Caco-2 (cell line): Measurements from ENCODE around the gene OTOGL. TPM values are rescaled to one million over a fixed set of nuclear protein-coding genes. Genes with fewer than 3 reads are reported as not detected.

Experiments used
- BruUV-seq: library from RNA; stranded (reverse); fragments of 400-500 nt; replicated peaks from 2 replicates; lab custom pipeline; 2021; lab: Mats Ljungman, UMichigan
- CTCF ChIA-PET: fragments of 300-600 bp; sonication (Branson Sonifier 250); formaldehyde crosslinking; loops from one replicate; lab custom pipeline; 2022; ENCODE audit warnings: antibody characterized with exemption; lab: Charles Lee
- POLR2A ChIA-PET: fragments of 300-600 bp; sonication (Branson Sonifier 250); formaldehyde crosslinking; loops from one replicate; lab custom pipeline; 2022; ENCODE audit warnings: antibody characterized with exemption; lab: Charles Lee
- DNase-seq, 2 experiments: peaks; one replicate each; pipeline versions ENCODE4 v3.0.0 to v3.0.0-alpha.2; 2020 to 2022
- H3K27me3 ChIP-seq: replicated peaks from 2 replicates; pipeline ENCODE4 v1.6.0; 2011; ENCODE audit warnings: low read length; ENCODE audit not compliant: control insufficient read depth, insufficient read depth
- H3K36me3 ChIP-seq: 2 replicates; pipeline ENCODE4 v1.5.1; 2011; ENCODE audit warnings: low read length; ENCODE audit not compliant: control insufficient read depth, insufficient read depth
- H3K4me1 ChIP-seq: fragments of 250-450 bp; sonication (Bioruptor Pico); 2 replicates; pipeline ENCODE4 v1.5.1; 2020; ENCODE audit warnings: mild to moderate bottlenecking
- H3K4me3 ChIP-seq: 2 replicates; pipeline ENCODE4 v1.5.1; 2011; ENCODE audit warnings: low read depth, mild to moderate bottlenecking, control low read depth, low read length
- H3K9me3 ChIP-seq: fragments of 250-450 bp; sonication (Bioruptor Pico); 2 replicates; pipeline ENCODE4 v1.5.1; 2020; ENCODE audit warnings: mild to moderate bottlenecking, moderate library complexity
- H3K27ac Mint-ChIP-seq: one replicate; pipeline ENCODE4 v1.8.0; 2022; ENCODE audit warnings: mixed read lengths; ENCODE audit not compliant: unreplicated experiment
- H3K27me3 Mint-ChIP-seq: one replicate; pipeline ENCODE4 v1.8.0; 2022; ENCODE audit warnings: mixed read lengths; ENCODE audit not compliant: insufficient read depth, unreplicated experiment
- H3K36me3 Mint-ChIP-seq: one replicate; pipeline ENCODE4 v1.8.0; 2022; ENCODE audit warnings: mild to moderate bottlenecking, mixed read lengths; ENCODE audit not compliant: insufficient read depth, unreplicated experiment
- H3K4me1 Mint-ChIP-seq: one replicate; pipeline ENCODE4 v1.8.0; 2022; ENCODE audit warnings: low read depth, mixed read lengths; ENCODE audit not compliant: unreplicated experiment
- H3K4me3 Mint-ChIP-seq: one replicate; pipeline ENCODE4 v1.8.0; 2022; ENCODE audit warnings: mild to moderate bottlenecking, moderate library complexity, mixed read lengths; ENCODE audit not compliant: unreplicated experiment
- H3K9me3 Mint-ChIP-seq: one replicate; pipeline ENCODE4 v1.8.0; 2022; ENCODE audit warnings: mixed read lengths; ENCODE audit not compliant: unreplicated experiment
- CTCF ChIP-seq, 2 experiments: fragments of 200-600 bp in 1 of 2; IDR thresholded peaks; 1 replicate in 1 of 2; 2 replicates in 1 of 2; pipeline versions ENCODE4 v1.5.1 to v1.8.0; 2011 to 2022; ENCODE audit warnings: antibody characterized with exemption in 1 of 2, control low read depth in 1 of 2, inconsistent platforms in 1 of 2, low read depth in 1 of 2, low read length in 1 of 2, mild to moderate bottlenecking in 1 of 2, moderate library complexity in 1 of 2; ENCODE audit not compliant: insufficient read depth in 1 of 2, severe bottlenecking in 1 of 2, unreplicated experiment in 1 of 2
- intact Hi-C: fragments of 100-400 bp; cut with micrococcal nuclease; formaldehyde crosslinking; loops from one replicate; pipeline ENCODE4 v1.10.0; 2022; ENCODE audit not compliant: unreplicated experiment
- total RNA-seq: library from RNA; stranded (reverse); gene quantifications from 2 replicates; pipeline ENCODE4 v1.2.3, GENCODE V29; 2022

OTOGL gene
- total RNA-seq, 1 experiment from 2014 or later = 0.39 TPM

- peaks cover 13% of the 10 kb centered on the region for H3K27me3 Mint-ChIP-seq
- Histone ChIP-seq H3K36me3 (no peaks in the 10 kb centered on the region), H3K9me3 (no peaks in the 10 kb centered on the region), H3K4me3 (no peak overlapping the region), H3K4me1 (no peaks in the 10 kb centered on the region), H3K27me3 (no peaks in the 10 kb centered on the region)
- H3K4me3 Mint-ChIP-seq = no peak overlapping the region
- no peak for DNase-seq
- no peaks in the 10 kb centered on the region for H3K9me3 Mint-ChIP-seq
- BruUV-seq = no TSS peak
- no peak for TF ChIP-seq CTCF (IDR thresholded peaks at IDR 0.05; ENCODE audit: insufficient read depth in 1 of 2, low read depth in 1 of 2, low read length in 1 of 2, severe bottlenecking in 1 of 2, unreplicated experiment in 1 of 2)
- no peaks in the 10 kb centered on the region for H3K36me3 Mint-ChIP-seq
- H3K27ac Mint-ChIP-seq = no peak overlapping the region
- intact Hi-C loops = no loop called here
- ChIA-PET CTCF (no interaction called here), POLR2A (no interaction called here)
- H3K4me1 Mint-ChIP-seq = no peaks in the 10 kb centered on the region
Observed at GRCh38 chr12:80165746-80166145, 66.4 kb downstream of the OTOGL start.

- Histone ChIP-seq H3K9me3 (no peaks in the 10 kb centered on the region), H3K4me3 (no peak overlapping the region), H3K27me3 (no peaks in the 10 kb centered on the region), H3K4me1 (no peaks in the 10 kb centered on the region), H3K36me3 (no peaks in the 10 kb centered on the region)
- no peaks in the 10 kb centered on the region for H3K4me1 Mint-ChIP-seq
- no peaks in the 10 kb centered on the region for H3K36me3 Mint-ChIP-seq
- H3K27ac Mint-ChIP-seq = no peak overlapping the region
- intact Hi-C loops = no loop called here
- ChIA-PET CTCF (no interaction called here), POLR2A (no interaction called here)
- H3K4me3 Mint-ChIP-seq = no peak overlapping the region
- no peak for DNase-seq
- H3K9me3 Mint-ChIP-seq = no peaks in the 10 kb centered on the region
- TF ChIP-seq CTCF (IDR thresholded peaks at IDR 0.05; ENCODE audit: insufficient read depth in 1 of 2, low read depth in 1 of 2, low read length in 1 of 2, severe bottlenecking in 1 of 2, unreplicated experiment in 1 of 2) = no peak
- peaks cover 8% of the 10 kb centered on the region for H3K27me3 Mint-ChIP-seq
- BruUV-seq = no TSS peak
Observed at GRCh38 chr12:80166751-80167150, 67.4 kb downstream of the OTOGL start.

- DNase-seq = no peak
- H3K27me3 Mint-ChIP-seq = peaks cover 8% of the 10 kb centered on the region
- no peaks in the 10 kb centered on the region for H3K36me3 Mint-ChIP-seq
- ChIA-PET POLR2A (no interaction called here), CTCF (no interaction called here)
- H3K36me3 ChIP-seq = no peaks in the 10 kb centered on the region
- no peaks in the 10 kb centered on the region for H3K9me3 Mint-ChIP-seq
- TF ChIP-seq CTCF (IDR thresholded peaks at IDR 0.05; ENCODE audit: insufficient read depth in 1 of 2, low read depth in 1 of 2, low read length in 1 of 2, severe bottlenecking in 1 of 2, unreplicated experiment in 1 of 2) = no peak
- H3K4me3 Mint-ChIP-seq = no peak overlapping the region
- no peaks in the 10 kb centered on the region for H3K9me3 ChIP-seq
- H3K4me1 Mint-ChIP-seq = no peaks in the 10 kb centered on the region
- no peak overlapping the region for H3K4me3 ChIP-seq
- H3K27me3 ChIP-seq = no peaks in the 10 kb centered on the region
- no peaks in the 10 kb centered on the region for H3K4me1 ChIP-seq
- no TSS peak for BruUV-seq
- intact Hi-C loops = no loop called here
- H3K27ac Mint-ChIP-seq = no peak overlapping the region
Observed at GRCh38 chr12:80168936-80169335, 69.6 kb downstream of the OTOGL start.
